Small intestine (tissue), 7 donors: ENCODE results near the gene CARD19. TPM values are rescaled to one million over a fixed set of nuclear protein-coding genes. Genes with fewer than 3 reads are reported as not detected.
A peak's percentile ranks its signal among the peaks of the same experiment; 100 is the strongest.

Experiments
- DNase-seq, 2 donors: peaks; one replicate each; pipeline versions ENCODE4 v3.0.0 to v3.0.0-alpha.2; 2013
- FAIRE-seq: peaks from 2 replicates; lab custom pipeline; 2012; peaks lifted over from hg19 to GRCh38; lab: Jason Lieb, UNC
- H3K27ac ChIP-seq, 3 donors: one replicate each; pipeline ENCODE4 v1.5.1; 2013; ENCODE audit warnings: low read length in 2 of 3, mild to moderate bottlenecking in 2 of 3, control low read depth in 1 of 3, inconsistent platforms in 1 of 3, low read depth in 1 of 3, moderate library complexity in 1 of 3
- H3K27me3 ChIP-seq, 3 donors: one replicate each; pipeline ENCODE4 v1.6.1; 2013; ENCODE audit warnings: low read length in 3 of 3, inconsistent platforms in 1 of 3; ENCODE audit not compliant: control insufficient read depth in 3 of 3, insufficient read depth in 3 of 3
- H3K36me3 ChIP-seq, 3 donors: one replicate each; pipeline ENCODE4 v1.6.1; 2013; ENCODE audit warnings: low read length in 3 of 3, inconsistent platforms in 1 of 3, low read depth in 1 of 3, mild to moderate bottlenecking in 1 of 3, moderate library complexity in 1 of 3; ENCODE audit not compliant: control insufficient read depth in 3 of 3, insufficient read depth in 2 of 3
- H3K4me1 ChIP-seq, 3 donors: one replicate each; pipeline ENCODE4 v1.6.1; 2013; ENCODE audit warnings: low read length in 2 of 3, inconsistent platforms in 1 of 3, low read depth in 1 of 3, mild to moderate bottlenecking in 1 of 3, moderate library complexity in 1 of 3; ENCODE audit not compliant: control insufficient read depth in 3 of 3, insufficient read depth in 2 of 3
- H3K4me3 ChIP-seq, 3 donors: one replicate each; pipeline ENCODE4 v1.5.1; 2013; ENCODE audit warnings: low read length in 3 of 3, control low read depth in 1 of 3, inconsistent platforms in 1 of 3, low read depth in 1 of 3, mild to moderate bottlenecking in 1 of 3, moderate library complexity in 1 of 3
- H3K9me3 ChIP-seq, 2 donors: one replicate each; pipeline ENCODE4 v1.6.1; 2013; ENCODE audit warnings: low read depth in 1 of 2, low read length in 1 of 2; ENCODE audit not compliant: control insufficient read depth in 2 of 2, insufficient read depth in 1 of 2
- WGBS, 3 donors: extraction: QIAGEN DNeasy Blood & Tissue Kit; methylation state at CpG; one replicate each; pipeline ENCODE4 v1.1.7; 2013; 5-methylcytosine and 5-hydroxymethylcytosine counted together
- polyA plus RNA-seq, 4 donors: library from polyadenylated mRNA; stranded (reverse) in 3 of 4; unstranded in 1 of 4; fragments of 200-250 nt in 3 of 4; fragments of 120-200 nt in 1 of 4; gene quantifications; one replicate each; pipeline versions ENCODE4 v1.2.1 to v1.2.3, GENCODE V29; 2013
- donor health status: healthy with polysubstance abuse.
- donor health status: control.
- donor health status: control.
- donor health status: Bipolar disorder and iron deficiency.
- donor health status: healthy.

The CARD19 gene
- polyA plus RNA-seq, 4 donors: 32.7 to 45.6 (median 42.1) TPM

GRCh38 chr9:93059715-93060578 lies 36.1 kb upstream of the CARD19 start:
- peak overlapping the region in 2 of 3 donors; percentile 9 to 78 for H3K27ac ChIP-seq
- no peaks in the 10 kb centered on the region for H3K9me3 ChIP-seq
- FAIRE-seq (no peak), DNase-seq (peak in 1 of 2 donors; percentile 17)
- peaks cover 0 to 39% (median 4%) of the 10 kb centered on the region in 3 donors for H3K4me1 ChIP-seq
- WGBS, 3 donors: 63 to 73% (median 64%) methylated on average over 7 of the region's 7 CpGs
- no peaks in the 10 kb centered on the region for H3K27me3 ChIP-seq
- peaks cover 0 to 7% (median 0%) of the 10 kb centered on the region in 3 donors for H3K36me3 ChIP-seq
- H3K4me3 ChIP-seq: peak overlapping the region in 1 of 3 donors; percentile 67

- Histone ChIP-seq H3K4me1 (peaks cover 0 to 39% (median 4%) of the 10 kb centered on the region in 3 donors), H3K4me3 (no peak overlapping the region), H3K36me3 (peaks cover 0 to 10% (median 0%) of the 10 kb centered on the region in 3 donors), H3K27me3 (no peaks in the 10 kb centered on the region), H3K27ac (peak overlapping the region in 2 of 3 donors; percentile 69 to 76), H3K9me3 (no peaks in the 10 kb centered on the region)
- 40 to 56% (median 41%) methylated on average over 8 of the region's 8 CpGs for WGBS, 3 donors
- DNase-seq (peak in 1 of 2 donors; percentile 29), FAIRE-seq (no peak)
Observed at GRCh38 chr9:93060746-93061259, 35.2 kb upstream of the CARD19 start.

DNA sequence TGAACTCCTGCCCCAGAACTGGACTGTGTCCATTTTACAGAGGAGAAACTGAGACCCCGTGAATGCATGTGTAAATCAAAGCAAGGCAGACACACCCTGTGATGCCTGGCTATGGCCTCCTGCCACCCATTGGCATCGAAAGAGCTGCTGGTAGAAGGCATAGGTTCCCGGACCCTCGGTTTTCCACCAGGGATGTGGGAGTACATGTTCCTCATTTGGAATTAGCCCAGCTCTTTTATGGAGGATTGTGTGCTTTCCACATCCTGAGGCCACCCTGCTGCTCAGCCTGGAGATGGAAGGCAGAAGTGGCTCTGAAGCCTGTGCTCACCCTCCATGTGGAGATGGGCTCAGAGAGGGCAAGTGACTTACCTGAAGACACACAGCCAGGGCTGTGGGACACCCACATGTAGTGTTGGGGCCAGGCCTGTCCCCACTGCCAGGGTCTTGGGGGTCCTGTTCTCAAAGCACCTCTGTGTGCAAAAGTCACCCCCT lies 34.7 kb upstream of the CARD19 start:
- peaks cover 0 to 12% (median 0%) of the 10 kb centered on the region in 3 donors for H3K36me3 ChIP-seq
- peak overlapping the region in 2 of 3 donors; percentile 69 to 76 for H3K27ac ChIP-seq
- H3K9me3 ChIP-seq: no peaks in the 10 kb centered on the region
- DNase-seq: peak in 1 of 2 donors; percentile 24
- H3K4me3 ChIP-seq: no peak overlapping the region
- no peaks in the 10 kb centered on the region for H3K27me3 ChIP-seq
- no peak for FAIRE-seq
- WGBS, 3 donors: 46 to 74% (median 52%) methylated on average over 4 of the region's 4 CpGs
- peaks cover 0 to 39% (median 4%) of the 10 kb centered on the region in 3 donors for H3K4me1 ChIP-seq

DNA sequence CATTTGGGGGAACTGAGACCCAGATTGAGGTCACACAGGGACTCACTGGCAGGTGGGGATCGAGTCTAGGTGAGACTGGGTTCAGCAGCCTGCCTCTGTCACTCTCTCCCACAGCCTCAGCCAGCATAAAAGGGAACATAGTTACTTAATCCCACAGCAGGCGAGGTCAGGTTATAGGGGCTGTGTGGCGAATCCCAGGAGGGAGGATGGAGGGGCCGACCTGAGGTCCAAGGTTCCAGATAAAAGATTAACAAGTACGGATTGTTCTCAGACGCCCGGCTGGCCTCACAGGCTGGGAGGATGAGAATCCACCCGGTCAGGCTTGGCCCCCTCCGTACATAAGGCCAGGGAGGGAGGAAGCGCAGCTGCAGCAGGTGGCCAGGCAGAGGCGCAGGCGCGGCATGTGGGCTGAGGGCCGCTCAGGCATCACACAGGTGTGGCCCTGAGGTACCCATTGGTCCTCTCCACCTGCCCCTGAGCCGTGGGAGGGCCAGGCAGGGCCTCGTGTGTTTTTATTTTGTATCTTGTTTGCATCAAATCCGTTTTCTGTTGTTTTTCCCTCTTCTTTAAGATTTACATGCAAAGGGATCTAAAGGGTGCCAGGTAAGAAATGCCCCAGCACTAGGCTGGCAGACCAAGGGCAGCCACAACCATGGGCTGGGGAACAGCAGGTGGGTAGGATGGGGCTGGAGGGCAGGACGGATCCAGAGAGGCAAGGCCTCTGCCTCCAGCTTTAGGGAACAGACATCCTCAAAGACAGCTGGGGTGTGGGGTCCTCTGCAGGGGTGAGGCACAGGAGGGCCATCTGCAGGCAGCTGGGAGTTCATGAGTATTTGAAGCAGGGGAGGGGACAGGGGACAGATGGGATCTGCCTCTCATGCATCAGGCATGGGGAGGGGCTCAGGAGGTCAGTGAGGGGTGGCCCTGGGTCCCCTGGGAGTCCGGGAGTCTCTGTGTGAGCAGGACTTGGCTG lies 33.9 kb upstream of the CARD19 start:
- DNase-seq (peak; percentile 76 to 92), FAIRE-seq (no peak)
- H3K4me1 ChIP-seq: peaks cover 0 to 39% (median 4%) of the 10 kb centered on the region in 3 donors
- 17 to 54% (median 20%) methylated on average over 19 of the region's 19 CpGs for WGBS, 3 donors
- no peak overlapping the region for H3K4me3 ChIP-seq
- H3K27ac ChIP-seq: peak overlapping the region in 2 of 3 donors; percentile 69 to 76
- no peaks in the 10 kb centered on the region for H3K27me3 ChIP-seq
- H3K9me3 ChIP-seq: no peaks in the 10 kb centered on the region
- peaks cover 0 to 12% (median 0%) of the 10 kb centered on the region in 3 donors for H3K36me3 ChIP-seq

DNA sequence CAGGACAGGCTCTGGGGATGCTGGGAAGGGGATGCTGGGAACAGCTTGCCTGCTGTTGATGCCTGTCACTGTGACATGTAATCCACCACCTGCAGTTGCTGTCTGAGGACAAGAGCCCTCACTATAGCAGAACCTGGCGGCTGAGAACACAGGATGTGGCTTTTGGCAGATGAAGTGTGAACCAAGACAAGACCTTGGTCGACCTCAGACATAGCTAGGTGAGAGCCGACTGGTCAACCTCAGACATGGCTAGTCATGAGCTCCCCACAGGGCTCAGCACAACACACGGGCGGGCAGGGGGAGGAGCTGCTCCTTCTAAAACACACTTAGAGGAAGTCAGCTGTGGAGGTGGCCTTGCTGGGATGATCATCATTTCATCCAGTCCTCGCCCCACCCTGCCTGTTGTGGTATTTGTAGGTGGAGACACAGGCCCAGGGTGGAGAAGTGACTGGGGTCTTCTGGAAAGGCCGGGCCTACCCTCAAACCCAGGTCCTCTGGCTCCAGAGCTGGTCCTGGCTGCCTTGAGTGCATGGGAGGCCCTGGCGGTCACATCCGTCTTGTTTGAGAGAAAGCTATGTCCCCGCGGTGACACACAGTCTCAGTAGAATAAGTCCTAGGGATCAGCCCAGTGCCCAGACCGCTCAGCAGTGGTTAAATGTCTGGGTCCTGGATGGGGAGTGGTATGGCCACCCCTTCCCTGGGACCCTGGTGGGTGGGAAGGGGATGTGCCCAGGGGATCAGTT lies 31.5 kb upstream of the CARD19 start:
- FAIRE-seq: no peak
- H3K9me3 ChIP-seq: no peaks in the 10 kb centered on the region
- no peak overlapping the region for H3K4me3 ChIP-seq
- peaks cover 0 to 33% (median 4%) of the 10 kb centered on the region in 3 donors for H3K4me1 ChIP-seq
- peak; percentile 25 to 79 for DNase-seq
- H3K36me3 ChIP-seq: peaks cover 0 to 12% (median 0%) of the 10 kb centered on the region in 3 donors
- WGBS, 3 donors: 66 to 86% (median 70%) methylated on average over 12 of the region's 12 CpGs
- H3K27me3 ChIP-seq: no peaks in the 10 kb centered on the region
- peak overlapping the region in 2 of 3 donors; percentile 24 to 75 for H3K27ac ChIP-seq

- Histone ChIP-seq H3K4me3 (no peak overlapping the region), H3K4me1 (peaks cover 0 to 28% (median 4%) of the 10 kb centered on the region in 3 donors), H3K27me3 (no peaks in the 10 kb centered on the region), H3K27ac (peak overlapping the region in 1 of 3 donors; percentile 75), H3K9me3 (no peaks in the 10 kb centered on the region), H3K36me3 (peaks cover 0 to 12% (median 0%) of the 10 kb centered on the region in 3 donors)
- FAIRE-seq: no peak
- no peak for DNase-seq
- WGBS, 3 donors: 79 to 90% (median 84%) methylated on average over 15 of the region's 15 CpGs
Observed at GRCh38 chr9:93065135-93065720, 30.8 kb upstream of the CARD19 start.

DNA sequence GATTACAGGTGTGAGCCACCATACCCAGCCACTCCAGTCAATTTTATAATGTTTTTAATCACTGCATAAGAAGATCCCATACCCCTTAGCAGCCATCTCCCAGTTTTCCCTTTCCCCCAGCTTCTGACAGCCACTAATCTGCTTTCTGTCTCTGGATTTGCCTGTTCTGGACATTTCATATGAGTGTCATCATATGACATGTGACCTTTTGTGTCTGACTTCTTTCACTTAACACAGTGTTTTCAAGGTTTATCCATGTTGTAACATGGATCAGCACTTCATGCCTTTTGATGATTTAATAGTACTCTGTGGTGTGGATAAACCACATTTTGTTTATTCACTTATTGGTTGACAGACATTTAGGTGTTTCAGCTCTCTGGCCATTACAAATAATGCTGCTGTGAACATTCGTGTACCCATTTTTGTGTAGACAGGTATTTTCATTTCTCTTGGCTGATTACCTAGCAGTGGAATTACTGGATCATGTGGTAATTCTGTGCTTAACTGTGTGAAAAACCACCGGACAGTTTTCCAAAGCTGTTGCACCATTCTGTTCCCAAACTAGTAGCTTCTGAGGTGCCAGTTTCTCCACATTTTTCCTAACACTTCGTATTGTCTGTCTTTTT lies 28.9 kb upstream of the CARD19 start:
- DNase-seq (no peak), FAIRE-seq (no peak)
- WGBS, 3 donors: 84 to 94% (median 89%) methylated on average over 3 of the region's 3 CpGs
- no peak overlapping the region for H3K4me3 ChIP-seq
- peaks cover 0 to 12% (median 0%) of the 10 kb centered on the region in 3 donors for H3K4me1 ChIP-seq
- H3K36me3 ChIP-seq: peaks cover 0 to 13% (median 0%) of the 10 kb centered on the region in 3 donors
- no peaks in the 10 kb centered on the region for H3K9me3 ChIP-seq
- H3K27me3 ChIP-seq: no peaks in the 10 kb centered on the region
- H3K27ac ChIP-seq: no peak overlapping the region
